Rectal smooth muscle tissue (tissue), 1 donor: ENCODE data around the gene SMYD3.

ENCODE experiments used
- H3K27ac ChIP-seq: one replicate; pipeline ENCODE4 v1.7.0; 2013; ENCODE audit warnings: low read depth, low read length, inconsistent platforms
- H3K27me3 ChIP-seq: one replicate; pipeline ENCODE4 v1.7.0; 2013; ENCODE audit warnings: low read length; ENCODE audit not compliant: control insufficient read depth, insufficient read depth
- H3K36me3 ChIP-seq: one replicate; pipeline ENCODE4 v1.7.0; 2013; ENCODE audit warnings: low read length; ENCODE audit not compliant: control insufficient read depth, insufficient read depth
- H3K4me1 ChIP-seq: one replicate; pipeline ENCODE4 v1.7.0; 2013; ENCODE audit warnings: low read length; ENCODE audit not compliant: control insufficient read depth, insufficient read depth
- H3K4me3 ChIP-seq: one replicate; pipeline ENCODE4 v1.7.0; 2013; ENCODE audit warnings: low read length
- H3K9ac ChIP-seq: one replicate; pipeline ENCODE4 v1.7.0; 2013; ENCODE audit warnings: low read length

The SMYD3 gene

DNA sequence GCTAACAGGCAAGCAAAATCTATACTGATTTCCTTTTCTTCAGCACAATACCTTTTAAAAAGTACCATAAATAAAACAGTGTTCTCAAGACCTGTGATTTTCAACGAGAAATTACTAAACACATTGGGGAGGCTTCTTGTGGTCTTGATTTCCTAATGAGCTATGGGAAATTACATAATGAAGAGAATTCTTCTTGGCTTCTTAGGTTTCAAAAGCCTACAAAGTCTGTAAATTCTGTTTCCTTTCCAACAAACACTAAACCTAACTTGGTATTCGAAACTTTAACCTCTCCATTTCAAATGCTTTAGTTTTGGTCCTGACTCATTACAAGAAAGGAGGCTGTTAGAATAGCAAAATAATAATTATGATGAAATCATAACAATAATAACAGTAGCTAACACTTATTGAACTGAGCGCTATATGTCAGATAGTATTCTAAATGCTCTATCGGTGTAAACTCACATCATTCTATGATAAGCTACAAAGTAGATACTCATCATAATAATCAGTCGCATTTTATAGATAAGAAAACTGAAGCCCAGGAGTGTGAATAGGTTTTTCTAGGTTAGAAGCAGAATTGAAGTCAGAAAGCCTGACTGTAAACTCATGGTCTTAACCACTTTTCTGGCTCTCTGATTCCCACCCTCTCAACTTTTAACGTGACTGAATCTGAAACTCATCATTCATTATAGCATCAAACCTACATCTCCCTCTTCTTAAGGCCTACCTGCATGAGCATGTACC is 486.7 kb downstream of the SMYD3 start:
- Histone ChIP-seq H3K36me3 (no peaks in the 10 kb centered on the region), H3K9ac (no peak overlapping the region), H3K27ac (no peak overlapping the region), H3K4me3 (no peak overlapping the region), H3K4me1 (no peaks in the 10 kb centered on the region), H3K27me3 (no peaks in the 10 kb centered on the region)

DNA sequence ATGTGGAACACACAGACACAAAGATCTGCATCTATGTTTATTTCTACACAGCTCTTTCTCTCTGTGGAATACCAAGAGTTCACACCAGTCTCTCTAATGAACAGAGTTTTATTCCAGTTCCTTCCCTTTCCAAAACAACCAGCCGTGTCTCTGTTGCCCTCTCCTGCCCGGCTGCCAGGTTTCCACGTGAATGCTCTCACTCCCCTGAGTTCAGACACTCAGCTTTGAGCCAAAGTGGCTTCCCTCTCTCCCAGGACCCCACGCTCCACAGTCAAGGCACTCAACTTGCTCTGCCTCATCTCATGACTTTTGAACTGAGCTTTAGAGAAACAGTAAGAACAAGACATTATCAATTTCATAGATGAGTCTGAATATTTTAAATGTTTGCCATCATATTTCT is 488.9 kb downstream of the SMYD3 start:
- no peak overlapping the region for H3K4me3 ChIP-seq
- H3K27me3 ChIP-seq = no peaks in the 10 kb centered on the region
- no peak overlapping the region for H3K9ac ChIP-seq
- no peaks in the 10 kb centered on the region for H3K36me3 ChIP-seq
- no peak overlapping the region for H3K27ac ChIP-seq
- no peaks in the 10 kb centered on the region for H3K4me1 ChIP-seq

DNA sequence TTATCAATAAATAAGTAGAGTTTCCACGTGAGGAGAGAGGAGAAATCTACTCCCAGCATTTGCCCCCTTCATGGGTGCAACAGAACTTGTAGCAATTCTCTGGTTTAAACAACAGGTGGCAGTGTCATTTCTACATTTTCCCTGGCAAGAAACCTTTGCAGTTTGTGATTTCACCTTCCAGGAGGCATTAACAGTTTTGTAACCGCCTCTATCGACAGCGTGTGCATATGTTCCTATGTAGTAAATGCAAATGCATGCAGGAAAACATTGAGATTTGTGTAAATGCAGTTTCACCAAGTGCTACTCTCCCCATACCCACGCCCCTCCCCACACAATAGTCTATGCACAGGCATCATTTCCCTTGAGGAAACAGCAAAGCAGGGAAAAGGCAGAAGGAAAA is 494.7 kb downstream of the SMYD3 start:
- Histone ChIP-seq H3K27me3 (no peaks in the 10 kb centered on the region), H3K36me3 (no peaks in the 10 kb centered on the region), H3K4me1 (no peaks in the 10 kb centered on the region), H3K9ac (no peak overlapping the region), H3K27ac (no peak overlapping the region), H3K4me3 (no peak overlapping the region)

DNA sequence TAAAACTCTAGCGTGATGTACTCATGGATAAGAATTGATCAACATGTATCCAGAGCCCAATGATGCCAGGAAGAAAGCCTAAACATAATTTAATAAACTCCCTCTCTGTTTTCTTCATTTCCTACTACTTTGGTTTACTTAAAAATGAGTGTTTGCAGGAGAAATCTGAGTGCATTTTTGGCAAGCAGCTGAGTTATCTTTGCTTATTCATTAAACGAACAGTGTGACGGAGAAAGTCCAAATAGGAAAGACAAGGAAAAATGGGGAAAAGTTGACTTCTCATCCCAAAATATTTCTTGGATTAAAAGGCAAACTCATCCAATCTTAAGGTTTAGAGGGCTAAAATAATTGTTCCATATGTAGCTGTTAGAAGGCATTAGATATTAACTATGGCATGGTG is 496.7 kb downstream of the SMYD3 start:
- no peaks in the 10 kb centered on the region for H3K27me3 ChIP-seq
- no peak overlapping the region for H3K4me3 ChIP-seq
- no peak overlapping the region for H3K27ac ChIP-seq
- H3K9ac ChIP-seq = no peak overlapping the region
- H3K36me3 ChIP-seq = no peaks in the 10 kb centered on the region
- H3K4me1 ChIP-seq = no peaks in the 10 kb centered on the region

DNA sequence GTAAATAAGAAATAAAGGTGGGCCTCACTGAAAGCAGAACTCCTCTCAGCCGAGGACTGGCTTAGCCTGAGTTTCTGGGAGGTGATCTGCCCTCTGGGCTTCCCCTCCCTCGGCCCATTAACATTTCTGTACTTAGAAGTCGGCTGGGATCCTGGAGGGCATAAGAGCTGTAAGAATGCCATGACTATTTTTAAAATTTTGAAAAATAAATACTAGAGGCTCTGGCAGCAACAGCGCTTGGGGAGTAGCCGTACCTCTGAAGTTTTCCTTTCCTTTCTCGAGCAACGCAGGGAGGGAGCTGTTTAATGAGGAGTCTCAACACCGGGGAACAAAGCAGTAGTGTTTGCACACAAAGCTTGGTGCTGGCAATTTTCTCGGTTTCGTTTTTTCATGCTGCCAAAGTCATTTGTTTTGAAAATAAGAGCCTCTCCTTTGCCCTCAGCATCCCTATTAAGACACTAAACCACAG is 498.7 kb downstream of the SMYD3 start:
- Histone ChIP-seq H3K27ac (no peak overlapping the region), H3K36me3 (no peaks in the 10 kb centered on the region), H3K27me3 (no peaks in the 10 kb centered on the region), H3K4me3 (no peak overlapping the region), H3K4me1 (no peaks in the 10 kb centered on the region), H3K9ac (no peak overlapping the region)

DNA sequence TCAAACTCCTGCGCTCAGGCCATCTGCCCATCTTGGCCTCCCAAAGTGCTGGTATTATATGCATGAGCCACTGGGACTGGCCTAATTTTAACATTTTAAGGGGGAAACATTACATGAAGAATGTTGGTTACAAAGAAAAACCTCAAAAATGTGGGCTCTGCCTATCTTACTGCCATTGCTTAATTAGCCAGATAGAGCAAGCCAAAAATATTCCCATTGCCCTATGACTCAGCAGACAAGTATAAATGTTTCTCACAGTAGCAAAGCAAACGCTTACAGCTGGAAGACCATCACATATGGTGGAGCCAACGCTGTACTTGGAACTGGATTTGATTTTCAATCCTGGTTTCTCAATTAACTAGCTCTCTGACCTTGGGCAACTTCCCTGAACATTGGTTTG is 502.0 kb downstream of the SMYD3 start:
- Histone ChIP-seq H3K27ac (no peak overlapping the region), H3K4me1 (no peaks in the 10 kb centered on the region), H3K36me3 (no peaks in the 10 kb centered on the region), H3K9ac (no peak overlapping the region), H3K4me3 (no peak overlapping the region), H3K27me3 (no peaks in the 10 kb centered on the region)

DNA sequence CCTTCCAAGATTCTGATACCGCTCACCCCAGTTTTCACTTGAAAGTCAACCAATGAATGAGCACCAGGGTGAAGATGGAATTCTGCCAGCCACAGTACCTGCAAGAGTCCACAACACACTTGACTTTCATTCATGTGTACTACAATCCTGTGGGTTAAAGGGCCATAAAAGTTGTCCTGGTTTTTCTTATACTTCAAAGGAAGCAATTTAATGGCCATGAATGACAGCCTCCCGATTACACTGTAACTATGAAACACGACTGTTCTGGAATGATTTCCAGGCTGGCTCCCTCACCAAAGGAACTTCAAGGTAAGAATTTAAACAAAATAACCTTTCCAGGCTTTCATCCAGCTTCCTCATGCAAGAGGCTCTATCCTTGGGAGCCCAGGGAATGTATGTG is 502.8 kb downstream of the SMYD3 start:
- H3K27ac ChIP-seq = no peak overlapping the region
- H3K4me3 ChIP-seq = no peak overlapping the region
- no peaks in the 10 kb centered on the region for H3K36me3 ChIP-seq
- no peaks in the 10 kb centered on the region for H3K27me3 ChIP-seq
- no peak overlapping the region for H3K9ac ChIP-seq
- H3K4me1 ChIP-seq = no peaks in the 10 kb centered on the region

DNA sequence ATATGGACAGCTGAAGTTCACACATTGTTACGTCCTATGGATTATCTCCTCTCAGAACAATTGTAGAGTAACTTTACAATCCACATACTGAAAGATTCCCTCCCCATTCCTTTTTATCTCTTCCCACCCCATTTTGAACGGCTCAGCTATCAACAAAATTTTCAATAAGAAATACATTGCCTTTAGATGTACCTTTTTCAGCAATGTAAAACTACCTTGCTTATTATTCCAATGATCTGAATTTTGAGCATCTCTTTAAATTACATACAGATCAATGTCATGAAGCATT is 503.7 kb downstream of the SMYD3 start:
- no peaks in the 10 kb centered on the region for H3K36me3 ChIP-seq
- H3K9ac ChIP-seq = no peak overlapping the region
- no peaks in the 10 kb centered on the region for H3K27me3 ChIP-seq
- H3K4me3 ChIP-seq = no peak overlapping the region
- no peak overlapping the region for H3K27ac ChIP-seq
- no peaks in the 10 kb centered on the region for H3K4me1 ChIP-seq

DNA sequence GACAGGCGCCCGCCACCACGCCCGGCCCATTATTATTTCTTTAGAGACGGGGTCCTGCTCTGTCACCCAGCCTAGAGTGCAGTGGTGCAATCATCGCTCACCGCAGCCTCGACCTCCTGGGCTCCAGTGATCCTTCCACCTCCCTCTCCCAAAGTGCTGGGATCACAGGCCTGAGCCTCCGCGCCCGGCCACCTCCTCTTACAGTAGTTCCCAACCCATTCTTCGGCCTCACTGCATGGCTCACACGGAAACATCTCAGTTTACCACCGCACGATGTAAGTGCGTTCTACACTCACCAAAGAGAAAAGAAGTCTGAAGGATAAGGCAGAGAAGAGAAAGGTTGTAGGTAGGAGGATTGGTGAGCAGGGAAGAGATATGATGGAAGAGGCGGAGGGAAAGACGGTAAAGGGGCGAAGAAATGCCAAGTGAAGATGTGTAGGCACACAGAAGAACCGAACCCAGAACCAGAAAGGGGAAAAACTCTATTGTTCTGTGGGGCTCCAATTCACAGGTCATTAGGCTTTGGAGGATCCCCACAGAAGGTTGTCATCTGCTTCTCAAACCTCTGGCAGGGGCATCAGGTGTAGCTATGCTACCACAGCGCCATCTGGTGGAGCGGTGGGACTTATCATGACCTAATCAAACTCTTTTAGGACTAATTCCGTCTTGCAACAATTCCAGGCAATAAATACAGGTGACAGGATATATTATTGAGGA is 504.2 kb downstream of the SMYD3 start:
- Histone ChIP-seq H3K27ac (no peak overlapping the region), H3K9ac (no peak overlapping the region), H3K4me3 (no peak overlapping the region), H3K36me3 (no peaks in the 10 kb centered on the region), H3K4me1 (no peaks in the 10 kb centered on the region), H3K27me3 (no peaks in the 10 kb centered on the region)

DNA sequence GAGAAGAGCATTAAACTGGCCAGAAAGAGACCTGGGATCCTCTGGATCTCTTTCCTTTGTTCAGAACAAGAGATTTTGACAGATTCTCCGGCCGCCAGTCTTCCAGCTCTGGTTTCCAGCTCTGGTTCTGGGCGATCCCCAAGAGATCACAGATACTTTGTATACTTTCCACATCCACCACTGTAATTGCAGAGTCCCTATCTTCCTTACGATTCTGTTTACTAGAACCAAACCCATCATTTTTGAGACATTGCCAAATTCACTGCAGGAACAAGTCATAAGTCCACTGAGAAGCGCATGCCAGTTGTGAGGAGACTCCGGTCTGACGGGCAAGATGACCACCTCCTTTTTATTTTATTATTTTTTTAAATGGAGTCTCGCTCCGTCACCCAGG is 505.2 kb downstream of the SMYD3 start:
- Histone ChIP-seq H3K9ac (no peak overlapping the region), H3K4me1 (no peaks in the 10 kb centered on the region), H3K36me3 (no peaks in the 10 kb centered on the region), H3K27me3 (no peaks in the 10 kb centered on the region), H3K4me3 (no peak overlapping the region), H3K27ac (no peak overlapping the region)

DNA sequence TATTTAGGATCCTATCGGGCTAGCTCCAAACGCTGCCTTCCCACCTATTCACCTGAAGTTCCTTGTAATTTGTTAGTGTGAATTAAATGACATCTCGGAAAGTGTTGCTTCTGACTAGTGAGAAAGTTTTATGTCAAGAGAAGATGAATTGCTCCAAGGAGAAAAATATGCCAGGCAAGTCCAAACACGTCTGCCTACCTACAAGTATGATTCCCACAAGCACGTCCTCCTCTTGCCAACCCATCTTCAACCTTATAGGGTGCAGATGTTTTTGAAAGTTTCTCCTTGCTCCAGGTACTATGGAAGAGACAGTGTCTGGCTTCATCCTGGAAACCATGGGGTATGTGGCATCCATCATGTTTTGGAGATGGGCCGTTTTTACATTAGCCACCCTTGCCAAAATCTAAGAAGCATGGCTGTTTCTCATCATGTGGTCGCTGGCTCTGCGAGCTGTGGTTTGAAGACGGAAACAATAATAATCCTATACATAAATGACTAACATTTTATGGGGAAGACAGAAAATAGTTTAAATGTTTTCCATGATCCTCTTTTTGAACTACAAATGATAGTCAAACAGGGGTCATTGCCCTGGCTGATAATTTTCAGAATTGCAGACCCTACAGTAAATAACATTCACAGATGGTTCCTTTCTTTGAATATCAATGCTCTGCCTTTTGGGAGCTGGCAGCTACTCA is 505.8 kb downstream of the SMYD3 start:
- Histone ChIP-seq H3K9ac (no peak overlapping the region), H3K36me3 (no peaks in the 10 kb centered on the region), H3K27me3 (no peaks in the 10 kb centered on the region), H3K4me3 (no peak overlapping the region), H3K27ac (no peak overlapping the region), H3K4me1 (no peaks in the 10 kb centered on the region)

DNA sequence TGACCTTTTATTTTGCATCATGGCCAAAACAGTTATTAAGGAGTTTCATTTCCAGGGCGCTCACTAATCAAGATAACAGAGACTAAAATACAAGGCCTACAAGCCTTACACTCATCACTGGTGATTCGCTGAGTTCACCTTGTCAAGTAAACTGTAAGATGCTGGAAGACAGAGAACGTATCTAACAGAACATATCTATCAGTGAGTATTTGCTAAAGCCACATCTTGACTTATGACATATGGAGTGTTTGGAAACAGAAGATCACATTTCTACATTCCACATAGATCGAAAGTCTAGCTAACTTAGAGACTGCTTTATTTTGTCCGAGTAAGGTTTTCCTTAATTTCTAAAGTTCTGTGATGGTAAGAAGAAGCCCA is 506.5 kb downstream of the SMYD3 start:
- no peak overlapping the region for H3K9ac ChIP-seq
- no peak overlapping the region for H3K4me3 ChIP-seq
- H3K4me1 ChIP-seq = no peaks in the 10 kb centered on the region
- H3K27me3 ChIP-seq = no peaks in the 10 kb centered on the region
- H3K36me3 ChIP-seq = no peaks in the 10 kb centered on the region
- no peak overlapping the region for H3K27ac ChIP-seq
